HEK293 (cell line): Measurements from ENCODE around the gene CRB3.

Experiments
- GLIS1 ChIP-seq: fragments of 450-650 bp; formaldehyde crosslinking; IDR thresholded peaks from 2 replicates; pipeline ENCODE4 v1.5.1; 2016; ENCODE audit warnings: missing biosample characterization, missing genetic modification characterization
- KLF1 ChIP-seq: fragments of 450-650 bp; formaldehyde crosslinking; IDR thresholded peaks from 2 replicates; pipeline ENCODE4 v1.5.1; 2016; ENCODE audit warnings: missing biosample characterization, missing genetic modification characterization
- MYNN ChIP-seq: fragments of 450-650 bp; formaldehyde crosslinking; IDR thresholded peaks from 2 replicates; pipeline ENCODE4 v1.5.1; 2016; ENCODE audit warnings: missing biosample characterization, missing genetic modification characterization, borderline replicate concordance
- SP2 ChIP-seq: fragments of 450-650 bp; formaldehyde crosslinking; IDR thresholded peaks from 2 replicates; pipeline ENCODE4 v1.5.1; 2016; ENCODE audit warnings: missing biosample characterization, missing genetic modification characterization
- SP7 ChIP-seq: fragments of 450-650 bp; formaldehyde crosslinking; IDR thresholded peaks from 2 replicates; pipeline ENCODE4 v1.5.1; 2016; ENCODE audit warnings: missing biosample characterization, missing genetic modification characterization
- ZBTB17 ChIP-seq: fragments of 450-650 bp; formaldehyde crosslinking; IDR thresholded peaks from 2 replicates; pipeline ENCODE4 v1.5.1; 2016; ENCODE audit warnings: missing biosample characterization, missing genetic modification characterization
- ZBTB20 ChIP-seq: fragments of 450-650 bp; formaldehyde crosslinking; IDR thresholded peaks from 2 replicates; pipeline ENCODE4 v1.5.1; 2016; ENCODE audit warnings: missing biosample characterization, missing genetic modification characterization
- ZNF138 ChIP-seq: fragments of 450-650 bp; formaldehyde crosslinking; IDR thresholded peaks from 2 replicates; pipeline ENCODE4 v1.5.1; 2016; ENCODE audit warnings: missing biosample characterization, missing genetic modification characterization, borderline replicate concordance
- ZNF16 ChIP-seq: fragments of 450-650 bp; formaldehyde crosslinking; IDR thresholded peaks from 2 replicates; pipeline ENCODE4 v1.5.1; 2016; ENCODE audit warnings: low read depth, missing biosample characterization, missing genetic modification characterization
- ZNF175 ChIP-seq: fragments of 450-650 bp; formaldehyde crosslinking; IDR thresholded peaks from 2 replicates; pipeline ENCODE4 v1.5.1; 2016; ENCODE audit warnings: missing biosample characterization, missing genetic modification characterization
- ZNF19 ChIP-seq: fragments of 450-650 bp; formaldehyde crosslinking; IDR thresholded peaks from 2 replicates; pipeline ENCODE4; 2016; ENCODE audit warnings: missing biosample characterization, missing genetic modification characterization, low read depth
- ZNF274 ChIP-seq, 2 experiments: fragments of 200-500 bp in 1 of 2; fragments of 450-650 bp in 1 of 2; sonication (Bioruptor generic) in 1 of 2; formaldehyde crosslinking in 1 of 2; IDR thresholded peaks; 2 replicates each; pipeline versions ENCODE4 v1.5.1 to v1.6.1; 2014 to 2016; ENCODE audit warnings: borderline replicate concordance in 1 of 2, inconsistent platforms in 1 of 2, low read length in 1 of 2, missing biosample characterization in 1 of 2, missing genetic modification characterization in 1 of 2
- ZNF324 ChIP-seq: fragments of 450-650 bp; formaldehyde crosslinking; IDR thresholded peaks from 2 replicates; pipeline ENCODE4 v1.5.1; 2016; ENCODE audit warnings: missing biosample characterization, missing genetic modification characterization
- ZNF335 ChIP-seq: fragments of 450-650 bp; formaldehyde crosslinking; conservative IDR thresholded peaks from 2 replicates; pipeline ENCODE4 v1.5.1; 2016; ENCODE audit warnings: missing biosample characterization, missing genetic modification characterization
- ZNF350 ChIP-seq: fragments of 450-650 bp; formaldehyde crosslinking; IDR thresholded peaks from 2 replicates; pipeline ENCODE4 v1.5.0; 2017; ENCODE audit warnings: missing biosample characterization, mild to moderate bottlenecking, missing genetic modification characterization
- ZNF37A ChIP-seq: fragments of 450-650 bp; IDR thresholded peaks from 2 replicates; pipeline ENCODE4 v1.5.1; 2018; ENCODE audit warnings: missing biosample characterization, missing genetic modification characterization
- ZNF426 ChIP-seq: fragments of 450-650 bp; formaldehyde crosslinking; IDR thresholded peaks from 2 replicates; pipeline ENCODE4 v1.5.1; 2017; ENCODE audit warnings: missing biosample characterization, missing genetic modification characterization, mild to moderate bottlenecking, inconsistent platforms, moderate library complexity
- ZNF521 ChIP-seq: fragments of 450-650 bp; formaldehyde crosslinking; IDR thresholded peaks from 2 replicates; pipeline ENCODE4 v1.5.1; 2017; ENCODE audit warnings: missing biosample characterization, mild to moderate bottlenecking, missing genetic modification characterization
- ZNF548 ChIP-seq: fragments of 450-650 bp; formaldehyde crosslinking; IDR thresholded peaks from 2 replicates; pipeline ENCODE4 v1.5.1; 2016; ENCODE audit warnings: missing biosample characterization, missing genetic modification characterization
- ZNF610 ChIP-seq: fragments of 450-650 bp; formaldehyde crosslinking; IDR thresholded peaks from 2 replicates; pipeline ENCODE4 v1.5.1; 2016; ENCODE audit warnings: missing biosample characterization, missing genetic modification characterization, borderline replicate concordance
- ZNF623 ChIP-seq: fragments of 450-650 bp; formaldehyde crosslinking; IDR thresholded peaks from 2 replicates; pipeline ENCODE4 v1.5.1; 2016; ENCODE audit warnings: missing biosample characterization, missing genetic modification characterization
- ZNF626 ChIP-seq: fragments of 450-650 bp; sonication (Bioruptor Pico); formaldehyde crosslinking; IDR thresholded peaks from 2 replicates; pipeline ENCODE4 v1.5.1; 2018; ENCODE audit warnings: missing biosample characterization, missing genetic modification characterization, inconsistent platforms
- ZNF654 ChIP-seq: fragments of 450-650 bp; formaldehyde crosslinking; IDR thresholded peaks from 2 replicates; pipeline ENCODE4 v1.5.1; 2016; ENCODE audit warnings: low read depth, missing biosample characterization, missing genetic modification characterization
- ZNF707 ChIP-seq: fragments of 450-650 bp; formaldehyde crosslinking; IDR thresholded peaks from 2 replicates; pipeline ENCODE4 v1.5.1; 2016; ENCODE audit warnings: missing biosample characterization, missing genetic modification characterization
- ZNF777 ChIP-seq: fragments of 450-650 bp; formaldehyde crosslinking; IDR thresholded peaks from 2 replicates; pipeline ENCODE4 v1.5.1; 2017; ENCODE audit warnings: missing biosample characterization, missing genetic modification characterization, borderline replicate concordance
- ZNF785 ChIP-seq: fragments of 450-650 bp; formaldehyde crosslinking; IDR thresholded peaks from 2 replicates; pipeline ENCODE4 v1.5.1; 2016; ENCODE audit warnings: missing biosample characterization, missing genetic modification characterization
- ZSCAN23 ChIP-seq: fragments of 450-650 bp; formaldehyde crosslinking; IDR thresholded peaks from 2 replicates; pipeline ENCODE4 v1.5.1; 2016; ENCODE audit warnings: missing biosample characterization, missing genetic modification characterization
- TF ChIP-seq, protein P1 (sequence below): fragments of 450-650 bp; formaldehyde crosslinking; IDR thresholded peaks from 2 replicates; pipeline ENCODE4 v1.5.1; 2016; ENCODE audit warnings: missing biosample characterization, missing genetic modification characterization
- TF ChIP-seq, protein P2 (sequence below): fragments of 450-650 bp; formaldehyde crosslinking; IDR thresholded peaks from 2 replicates; pipeline ENCODE4 v1.5.1; 2016; ENCODE audit warnings: missing biosample characterization, missing genetic modification characterization
- TF ChIP-seq, protein P3 (sequence below): fragments of 450-650 bp; formaldehyde crosslinking; IDR thresholded peaks from 2 replicates; pipeline ENCODE4 v1.5.1; 2016; ENCODE audit warnings: missing biosample characterization, missing genetic modification characterization
- TF ChIP-seq, protein P4 (sequence below): fragments of 450-650 bp; formaldehyde crosslinking; IDR thresholded peaks from 2 replicates; pipeline ENCODE4 v1.5.1; 2016; ENCODE audit warnings: missing biosample characterization, missing genetic modification characterization, borderline replicate concordance
- TF ChIP-seq, protein P5 (sequence below): fragments of 450-650 bp; formaldehyde crosslinking; optimal IDR thresholded peaks from 2 replicates; pipeline ENCODE3; 2016; ENCODE audit warnings: missing biosample characterization, mild to moderate bottlenecking, missing genetic modification characterization
- TF ChIP-seq, protein P6 (sequence below): fragments of 450-650 bp; formaldehyde crosslinking; IDR thresholded peaks from 2 replicates; pipeline ENCODE4 v1.5.1; 2016; ENCODE audit warnings: missing biosample characterization, missing genetic modification characterization, low read depth

The CRB3 gene

DNA sequence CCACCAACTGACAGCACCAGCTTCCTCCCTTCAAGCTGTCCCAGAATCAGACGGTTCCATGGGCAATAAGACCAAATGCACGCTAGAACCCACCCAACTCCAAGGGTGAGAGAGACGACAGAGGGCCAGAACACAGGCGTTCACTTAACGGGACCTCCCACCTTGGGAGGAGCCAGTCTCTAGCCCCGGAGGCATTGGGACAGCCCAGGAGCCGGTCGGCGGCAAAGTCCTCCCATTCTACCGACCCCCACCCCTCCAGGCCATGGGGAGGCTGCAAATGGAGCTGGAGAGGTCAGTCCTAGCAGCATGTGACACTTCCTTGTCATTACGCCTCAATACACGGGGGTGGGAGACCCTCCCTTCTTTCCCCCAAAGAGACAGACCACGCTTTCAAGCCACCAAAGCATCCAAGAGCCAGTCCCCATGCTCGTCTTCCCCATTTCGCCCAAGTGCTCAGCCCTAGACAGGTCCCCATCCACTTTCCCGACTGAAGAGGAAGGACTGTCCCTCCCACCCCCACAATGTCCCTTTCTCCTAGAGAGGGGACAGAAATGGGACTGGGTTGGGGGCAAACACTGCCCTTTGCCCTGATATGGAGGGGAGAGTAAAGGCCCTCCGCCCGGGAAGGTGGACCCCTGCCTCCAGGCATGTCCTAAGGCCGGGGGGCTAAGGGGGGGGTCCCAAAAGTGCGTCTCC is 40.4 kb upstream of the CRB3 start (continued):
- TF ChIP-seq ZNF274 (IDR thresholded peaks at IDR 0.05; ENCODE audit: low read length) (no peak), ZNF274 (tag by site-specific recombination; IDR thresholded peaks at IDR 0.05; ENCODE audit: borderline replicate concordance) (no peak), ZNF138 (tag by site-specific recombination) (no peak), ZNF785 (no peak), ZNF19 (tag by site-specific recombination) (no peak), KLF1 (0 out of 2 replicates have a peak, but pooled peaks have one; percentile 23), ZNF654 (tag by site-specific recombination) (no peak), ZNF548 (tag by site-specific recombination) (no peak), ZNF16 (no peak), ZNF626 (tag by site-specific recombination) (no peak), ZNF37A (tag by site-specific recombination) (no peak), ZNF707 (tag by site-specific recombination) (no peak), SP7 (0 out of 2 replicates have a peak, but pooled peaks have one; percentile 39), MYNN (tag by site-specific recombination) (no peak), ZNF623 (tag by site-specific recombination) (no peak), ZNF350 (tag by site-specific recombination) (no peak), ZNF175 (tag by site-specific recombination) (no peak), ZNF777 (no peak), ZNF324 (tag by site-specific recombination) (no peak), ZBTB20 (tag by site-specific recombination) (no peak), ZNF521 (no peak), ZSCAN23 (tag by site-specific recombination) (no peak), ZBTB17 (tag by site-specific recombination) (no peak), GLIS1 (tag by site-specific recombination) (no peak), ZNF335 (tag by site-specific recombination) (no peak; the same call in 1 of the 2 replicates), ZNF610 (tag by site-specific recombination) (no peak), ZNF426 (tag by site-specific recombination) (no peak), SP2 (peak; percentile 86)
- TF ChIP-seq, protein P1, sequence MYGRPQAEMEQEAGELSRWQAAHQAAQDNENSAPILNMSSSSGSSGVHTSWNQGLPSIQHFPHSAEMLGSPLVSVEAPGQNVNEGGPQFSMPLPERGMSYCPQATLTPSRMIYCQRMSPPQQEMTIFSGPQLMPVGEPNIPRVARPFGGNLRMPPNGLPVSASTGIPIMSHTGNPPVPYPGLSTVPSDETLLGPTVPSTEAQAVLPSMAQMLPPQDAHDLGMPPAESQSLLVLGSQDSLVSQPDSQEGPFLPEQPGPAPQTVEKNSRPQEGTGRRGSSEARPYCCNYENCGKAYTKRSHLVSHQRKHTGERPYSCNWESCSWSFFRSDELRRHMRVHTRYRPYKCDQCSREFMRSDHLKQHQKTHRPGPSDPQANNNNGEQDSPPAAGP (tag by site-specific recombination), result no peak
- TF ChIP-seq, protein P2, sequence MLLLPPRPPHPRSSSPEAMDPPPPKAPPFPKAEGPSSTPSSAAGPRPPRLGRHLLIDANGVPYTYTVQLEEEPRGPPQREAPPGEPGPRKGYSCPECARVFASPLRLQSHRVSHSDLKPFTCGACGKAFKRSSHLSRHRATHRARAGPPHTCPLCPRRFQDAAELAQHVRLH (tag by site-specific recombination), result no peak
- TF ChIP-seq, protein P3, sequence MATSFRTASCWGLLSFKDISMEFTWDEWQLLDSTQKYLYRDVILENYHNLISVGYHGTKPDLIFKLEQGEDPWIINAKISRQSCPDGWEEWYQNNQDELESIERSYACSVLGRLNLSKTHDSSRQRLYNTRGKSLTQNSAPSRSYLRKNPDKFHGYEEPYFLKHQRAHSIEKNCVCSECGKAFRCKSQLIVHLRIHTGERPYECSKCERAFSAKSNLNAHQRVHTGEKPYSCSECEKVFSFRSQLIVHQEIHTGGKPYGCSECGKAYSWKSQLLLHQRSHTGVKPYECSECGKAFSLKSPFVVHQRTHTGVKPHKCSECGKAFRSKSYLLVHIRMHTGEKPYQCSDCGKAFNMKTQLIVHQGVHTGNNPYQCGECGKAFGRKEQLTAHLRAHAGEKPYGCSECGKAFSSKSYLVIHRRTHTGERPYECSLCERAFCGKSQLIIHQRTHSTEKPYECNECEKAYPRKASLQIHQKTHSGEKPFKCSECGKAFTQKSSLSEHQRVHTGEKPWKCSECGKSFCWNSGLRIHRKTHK (tag by site-specific recombination), result no peak
- TF ChIP-seq, protein P4, sequence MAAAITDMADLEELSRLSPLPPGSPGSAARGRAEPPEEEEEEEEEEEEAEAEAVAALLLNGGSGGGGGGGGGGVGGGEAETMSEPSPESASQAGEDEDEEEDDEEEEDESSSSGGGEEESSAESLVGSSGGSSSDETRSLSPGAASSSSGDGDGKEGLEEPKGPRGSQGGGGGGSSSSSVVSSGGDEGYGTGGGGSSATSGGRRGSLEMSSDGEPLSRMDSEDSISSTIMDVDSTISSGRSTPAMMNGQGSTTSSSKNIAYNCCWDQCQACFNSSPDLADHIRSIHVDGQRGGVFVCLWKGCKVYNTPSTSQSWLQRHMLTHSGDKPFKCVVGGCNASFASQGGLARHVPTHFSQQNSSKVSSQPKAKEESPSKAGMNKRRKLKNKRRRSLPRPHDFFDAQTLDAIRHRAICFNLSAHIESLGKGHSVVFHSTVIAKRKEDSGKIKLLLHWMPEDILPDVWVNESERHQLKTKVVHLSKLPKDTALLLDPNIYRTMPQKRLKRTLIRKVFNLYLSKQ (tag by site-specific recombination), result no peak
- TF ChIP-seq, protein P5, sequence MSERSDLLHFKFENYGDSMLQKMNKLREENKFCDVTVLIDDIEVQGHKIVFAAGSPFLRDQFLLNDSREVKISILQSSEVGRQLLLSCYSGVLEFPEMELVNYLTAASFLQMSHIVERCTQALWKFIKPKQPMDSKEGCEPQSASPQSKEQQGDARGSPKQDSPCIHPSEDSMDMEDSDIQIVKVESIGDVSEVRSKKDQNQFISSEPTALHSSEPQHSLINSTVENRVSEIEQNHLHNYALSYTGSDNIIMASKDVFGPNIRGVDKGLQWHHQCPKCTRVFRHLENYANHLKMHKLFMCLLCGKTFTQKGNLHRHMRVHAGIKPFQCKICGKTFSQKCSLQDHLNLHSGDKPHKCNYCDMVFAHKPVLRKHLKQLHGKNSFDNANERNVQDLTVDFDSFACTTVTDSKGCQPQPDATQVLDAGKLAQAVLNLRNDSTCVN (tag by site-specific recombination), result peak; percentile 21
- TF ChIP-seq, protein P6, sequence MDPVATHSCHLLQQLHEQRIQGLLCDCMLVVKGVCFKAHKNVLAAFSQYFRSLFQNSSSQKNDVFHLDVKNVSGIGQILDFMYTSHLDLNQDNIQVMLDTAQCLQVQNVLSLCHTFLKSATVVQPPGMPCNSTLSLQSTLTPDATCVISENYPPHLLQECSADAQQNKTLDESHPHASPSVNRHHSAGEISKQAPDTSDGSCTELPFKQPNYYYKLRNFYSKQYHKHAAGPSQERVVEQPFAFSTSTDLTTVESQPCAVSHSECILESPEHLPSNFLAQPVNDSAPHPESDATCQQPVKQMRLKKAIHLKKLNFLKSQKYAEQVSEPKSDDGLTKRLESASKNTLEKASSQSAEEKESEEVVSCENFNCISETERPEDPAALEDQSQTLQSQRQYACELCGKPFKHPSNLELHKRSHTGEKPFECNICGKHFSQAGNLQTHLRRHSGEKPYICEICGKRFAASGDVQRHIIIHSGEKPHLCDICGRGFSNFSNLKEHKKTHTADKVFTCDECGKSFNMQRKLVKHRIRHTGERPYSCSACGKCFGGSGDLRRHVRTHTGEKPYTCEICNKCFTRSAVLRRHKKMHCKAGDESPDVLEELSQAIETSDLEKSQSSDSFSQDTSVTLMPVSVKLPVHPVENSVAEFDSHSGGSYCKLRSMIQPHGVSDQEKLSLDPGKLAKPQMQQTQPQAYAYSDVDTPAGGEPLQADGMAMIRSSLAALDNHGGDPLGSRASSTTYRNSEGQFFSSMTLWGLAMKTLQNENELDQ (tag by site-specific recombination), result no peak
